A549 treated with CORT108297 at 1 μM for 4 hours (cell line): Measurements from ENCODE around the gene SLC2A14. TPM values are rescaled to one million over a fixed set of nuclear protein-coding genes. Genes with fewer than 3 reads are reported as not detected.

Experiments
- total RNA-seq: library from RNA; stranded (reverse); fragments of 200-300 nt; extraction: Qiagen RNA extraction; gene quantifications from 5 replicates; pipeline ENCODE4 v1.2.3, GENCODE V29; 2022

The SLC2A14 gene
- not detected in 5 replicates for total RNA-seq

GRCh38 chr12:7872566-7873319 lies at the start of gene SLC2A14:
SLC2A14 (minus strand) TSS chr12:7872915; CDS start chr12:7869880, 3,035 bp downstream.

GRCh38 chr12:7788884-7789528 lies 83.7 kb downstream of the SLC2A14 start, which contains the start of gene NANOG:
NANOG (plus strand) TSS chr12:7789402; CDS start chr12:7789615, 213 bp downstream.

Other genes starting within 250 kb of the SLC2A14 start
- not detected in 5 replicates for gene APOBEC1, start 207.0 kb downstream of the SLC2A14 start, total RNA-seq
- gene GDF3, start 177.1 kb downstream of the SLC2A14 start, total RNA-seq = not detected in 5 replicates
- gene DPPA3, start 161.5 kb downstream of the SLC2A14 start, total RNA-seq = not detected in 5 replicates
- gene CLEC4C, start 125.5 kb downstream of the SLC2A14 start, total RNA-seq = not detected in 5 replicates
- not detected in 5 replicates for gene NANOGNB, start 107.7 kb downstream of the SLC2A14 start, total RNA-seq
- not detected in 5 replicates for gene NANOG, start 83.5 kb downstream of the SLC2A14 start, total RNA-seq
- gene SLC2A3, start 63.3 kb upstream of the SLC2A14 start, total RNA-seq = 2.5 to 3.6 TPM (median 3.1 TPM) in 5 replicates
- gene FOXJ2, start 159.8 kb upstream of the SLC2A14 start, total RNA-seq = 6.8 to 9.6 TPM (median 9.2 TPM) in 5 replicates
- not detected in 5 replicates for gene C3AR1, start 193.4 kb upstream of the SLC2A14 start, total RNA-seq
- gene NECAP1, start 209.4 kb upstream of the SLC2A14 start, total RNA-seq = 12.8 to 20.8 TPM (median 14.4 TPM) in 5 replicates